ENCODE results near the gene AHI1.

The AHI1 gene

GRCh38 chr6:135497412-135498184 lies at the start of gene AHI1:
Gene AHI1, minus strand, starts transcription at chr6:135497740. Its CDS starts 5,503 bp downstream, at chr6:135492237.
- no peaks in the 10 kb centered on the region for H3K36me3 ChIP-seq (ENCODE audit: control insufficient read depth in 2 of 2, insufficient read depth in 2 of 2, low read length in 2 of 2)
- no peaks in the 10 kb centered on the region for H3K27me3 ChIP-seq (ENCODE audit: control insufficient read depth in 2 of 2, insufficient read depth in 2 of 2, low read length in 2 of 2)
- H3K4me1 ChIP-seq (ENCODE audit: control insufficient read depth in 2 of 2, insufficient read depth in 2 of 2, low read length in 2 of 2): peaks cover 3 to 6% of the 10 kb centered on the region in 2 donors
- peak within 1 kb of the TSS; percentile 92 to 98 for H3K9ac ChIP-seq (ENCODE audit: low read depth in 1 of 2, low read length in 2 of 2)
- no peaks in the 10 kb centered on the region for H3K9me3 ChIP-seq (ENCODE audit: control insufficient read depth in 2 of 2, low read length in 2 of 2)
- peak within 1 kb of the TSS; percentile 78 to 97 for H3K4me3 ChIP-seq (ENCODE audit: low read length in 2 of 2)
- H3K27ac ChIP-seq (ENCODE audit: low read depth in 2 of 2, low read length in 2 of 2): peak within 1 kb of the TSS; percentile 92 to 96

GRCh38 chr6:135546680-135547418 lies 49.3 kb upstream of the AHI1 start:
- no peaks in the 10 kb centered on the region for H3K27me3 ChIP-seq (ENCODE audit: control insufficient read depth in 2 of 2, insufficient read depth in 2 of 2, low read length in 2 of 2)
- H3K9ac ChIP-seq (ENCODE audit: low read depth in 1 of 2, low read length in 2 of 2): no peak overlapping the region
- no peak overlapping the region for H3K4me3 ChIP-seq (ENCODE audit: low read length in 2 of 2)
- no peaks in the 10 kb centered on the region for H3K36me3 ChIP-seq (ENCODE audit: control insufficient read depth in 2 of 2, insufficient read depth in 2 of 2, low read length in 2 of 2)
- H3K9me3 ChIP-seq (ENCODE audit: control insufficient read depth in 2 of 2, low read length in 2 of 2): no peaks in the 10 kb centered on the region
- no peaks in the 10 kb centered on the region for H3K4me1 ChIP-seq (ENCODE audit: control insufficient read depth in 2 of 2, insufficient read depth in 2 of 2, low read length in 2 of 2)
- no peak overlapping the region for H3K27ac ChIP-seq (ENCODE audit: low read depth in 2 of 2, low read length in 2 of 2)

GRCh38 chr6:135546206-135546605 lies 48.7 kb upstream of the AHI1 start:
- Histone ChIP-seq H3K27me3 (ENCODE audit: control insufficient read depth in 2 of 2, insufficient read depth in 2 of 2, low read length in 2 of 2) (no peaks in the 10 kb centered on the region), H3K36me3 (ENCODE audit: control insufficient read depth in 2 of 2, insufficient read depth in 2 of 2, low read length in 2 of 2) (no peaks in the 10 kb centered on the region), H3K9ac (ENCODE audit: low read depth in 1 of 2, low read length in 2 of 2) (no peak overlapping the region), H3K4me1 (ENCODE audit: control insufficient read depth in 2 of 2, insufficient read depth in 2 of 2, low read length in 2 of 2) (no peaks in the 10 kb centered on the region), H3K27ac (ENCODE audit: low read depth in 2 of 2, low read length in 2 of 2) (no peak overlapping the region), H3K4me3 (ENCODE audit: low read length in 2 of 2) (no peak overlapping the region), H3K9me3 (ENCODE audit: control insufficient read depth in 2 of 2, low read length in 2 of 2) (no peaks in the 10 kb centered on the region)

DNA sequence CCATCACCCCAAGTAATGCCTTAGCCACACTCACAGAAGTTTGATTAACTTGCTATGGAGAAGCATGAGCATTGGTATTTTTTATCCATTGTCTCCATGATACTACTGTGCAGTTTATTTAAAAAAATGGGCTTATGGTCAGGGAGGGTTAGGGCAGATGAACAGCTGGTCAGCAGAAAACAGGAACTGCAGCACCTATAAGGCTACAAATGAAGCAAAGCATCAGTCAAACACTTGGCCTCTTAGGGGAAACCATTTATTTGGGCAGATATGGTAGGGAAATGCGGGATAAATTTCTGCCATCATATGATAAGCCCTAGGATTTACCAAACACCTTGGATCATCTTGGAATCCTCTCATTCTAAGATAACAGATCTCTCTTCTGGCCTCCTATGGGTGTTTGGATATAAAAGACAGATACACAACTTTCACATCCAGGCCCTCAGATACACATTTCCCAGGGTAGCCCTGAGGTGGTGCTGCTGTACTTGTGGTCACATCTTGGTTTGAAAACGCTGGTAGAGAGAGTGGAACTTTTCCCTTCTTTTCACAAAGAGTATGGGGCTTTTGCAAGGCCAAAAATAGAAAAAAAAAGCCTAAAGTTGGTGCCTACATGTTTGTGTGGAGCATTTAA lies 42.8 kb upstream of the AHI1 start:
- Histone ChIP-seq H3K27ac (ENCODE audit: low read depth in 2 of 2, low read length in 2 of 2) (no peak overlapping the region), H3K9me3 (ENCODE audit: control insufficient read depth in 2 of 2, low read length in 2 of 2) (no peaks in the 10 kb centered on the region), H3K36me3 (ENCODE audit: control insufficient read depth in 2 of 2, insufficient read depth in 2 of 2, low read length in 2 of 2) (no peaks in the 10 kb centered on the region), H3K27me3 (ENCODE audit: control insufficient read depth in 2 of 2, insufficient read depth in 2 of 2, low read length in 2 of 2) (no peaks in the 10 kb centered on the region), H3K4me3 (ENCODE audit: low read length in 2 of 2) (no peak overlapping the region), H3K9ac (ENCODE audit: low read depth in 1 of 2, low read length in 2 of 2) (no peak overlapping the region), H3K4me1 (ENCODE audit: control insufficient read depth in 2 of 2, insufficient read depth in 2 of 2, low read length in 2 of 2) (no peaks in the 10 kb centered on the region)

DNA sequence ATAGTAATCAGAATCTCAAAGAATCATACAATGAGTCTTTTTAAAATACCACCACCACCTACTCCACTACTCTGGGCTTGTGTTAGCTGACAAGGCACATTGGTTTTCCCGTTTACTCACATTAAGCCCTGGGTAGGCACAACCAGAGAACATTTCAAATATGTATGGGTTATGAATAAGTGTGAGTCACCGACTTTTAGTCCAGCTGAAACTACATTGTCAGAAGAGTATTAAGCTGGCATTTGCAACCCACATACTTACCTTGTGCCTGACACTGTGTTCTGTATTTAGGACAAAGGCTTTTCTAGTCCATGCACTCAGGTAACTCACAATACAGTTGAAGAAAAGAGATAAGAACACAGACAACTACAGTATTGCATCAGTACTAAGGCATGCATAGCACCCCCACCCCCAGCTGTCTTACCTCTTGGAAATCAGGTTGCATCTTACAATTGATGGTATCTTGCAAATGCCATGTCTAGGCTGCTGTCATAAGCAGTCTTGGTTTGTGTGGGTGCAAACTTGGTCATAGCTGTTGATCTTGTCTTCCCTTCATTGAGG lies 40.3 kb upstream of the AHI1 start:
- H3K27ac ChIP-seq (ENCODE audit: low read depth in 2 of 2, low read length in 2 of 2): no peak overlapping the region
- H3K27me3 ChIP-seq (ENCODE audit: control insufficient read depth in 2 of 2, insufficient read depth in 2 of 2, low read length in 2 of 2): no peaks in the 10 kb centered on the region
- no peak overlapping the region for H3K4me3 ChIP-seq (ENCODE audit: low read length in 2 of 2)
- no peaks in the 10 kb centered on the region for H3K4me1 ChIP-seq (ENCODE audit: control insufficient read depth in 2 of 2, insufficient read depth in 2 of 2, low read length in 2 of 2)
- H3K9me3 ChIP-seq (ENCODE audit: control insufficient read depth in 2 of 2, low read length in 2 of 2): no peaks in the 10 kb centered on the region
- H3K36me3 ChIP-seq (ENCODE audit: control insufficient read depth in 2 of 2, insufficient read depth in 2 of 2, low read length in 2 of 2): no peaks in the 10 kb centered on the region
- H3K9ac ChIP-seq (ENCODE audit: low read depth in 1 of 2, low read length in 2 of 2): no peak overlapping the region

GRCh38 chr6:135535989-135536414 lies 38.5 kb upstream of the AHI1 start:
- Histone ChIP-seq H3K4me1 (ENCODE audit: control insufficient read depth in 2 of 2, insufficient read depth in 2 of 2, low read length in 2 of 2) (no peaks in the 10 kb centered on the region), H3K27ac (ENCODE audit: low read depth in 2 of 2, low read length in 2 of 2) (no peak overlapping the region), H3K9ac (ENCODE audit: low read depth in 1 of 2, low read length in 2 of 2) (no peak overlapping the region)

GRCh38 chr6:135534773-135535380 lies 37.3 kb upstream of the AHI1 start:
- no peaks in the 10 kb centered on the region for H3K36me3 ChIP-seq (ENCODE audit: control insufficient read depth in 2 of 2, insufficient read depth in 2 of 2, low read length in 2 of 2)
- H3K9ac ChIP-seq (ENCODE audit: low read depth in 1 of 2, low read length in 2 of 2): no peak overlapping the region
- no peak overlapping the region for H3K27ac ChIP-seq (ENCODE audit: low read depth in 2 of 2, low read length in 2 of 2)
- no peaks in the 10 kb centered on the region for H3K4me1 ChIP-seq (ENCODE audit: control insufficient read depth in 2 of 2, insufficient read depth in 2 of 2, low read length in 2 of 2)
- no peaks in the 10 kb centered on the region for H3K27me3 ChIP-seq (ENCODE audit: control insufficient read depth in 2 of 2, insufficient read depth in 2 of 2, low read length in 2 of 2)
- no peak overlapping the region for H3K4me3 ChIP-seq (ENCODE audit: low read length in 2 of 2)
- no peaks in the 10 kb centered on the region for H3K9me3 ChIP-seq (ENCODE audit: control insufficient read depth in 2 of 2, low read length in 2 of 2)

More at GRCh38 chr6:135535989-135536414, 38.5 kb upstream of the AHI1 start:
- Histone ChIP-seq H3K4me3 (ENCODE audit: low read length in 2 of 2) (no peak overlapping the region), H3K36me3 (ENCODE audit: control insufficient read depth in 2 of 2, insufficient read depth in 2 of 2, low read length in 2 of 2) (no peaks in the 10 kb centered on the region), H3K27me3 (ENCODE audit: control insufficient read depth in 2 of 2, insufficient read depth in 2 of 2, low read length in 2 of 2) (no peaks in the 10 kb centered on the region), H3K9me3 (ENCODE audit: control insufficient read depth in 2 of 2, low read length in 2 of 2) (no peaks in the 10 kb centered on the region)

GRCh38 chr6:135532559-135532958 lies 35.0 kb upstream of the AHI1 start:
- no peaks in the 10 kb centered on the region for H3K27me3 ChIP-seq (ENCODE audit: control insufficient read depth in 2 of 2, insufficient read depth in 2 of 2, low read length in 2 of 2)
- H3K9ac ChIP-seq (ENCODE audit: low read depth in 1 of 2, low read length in 2 of 2): no peak overlapping the region
- no peaks in the 10 kb centered on the region for H3K9me3 ChIP-seq (ENCODE audit: control insufficient read depth in 2 of 2, low read length in 2 of 2)
- H3K27ac ChIP-seq (ENCODE audit: low read depth in 2 of 2, low read length in 2 of 2): no peak overlapping the region
- no peak overlapping the region for H3K4me3 ChIP-seq (ENCODE audit: low read length in 2 of 2)
- no peaks in the 10 kb centered on the region for H3K36me3 ChIP-seq (ENCODE audit: control insufficient read depth in 2 of 2, insufficient read depth in 2 of 2, low read length in 2 of 2)
- H3K4me1 ChIP-seq (ENCODE audit: control insufficient read depth in 2 of 2, insufficient read depth in 2 of 2, low read length in 2 of 2): no peaks in the 10 kb centered on the region

- Histone ChIP-seq H3K27me3 (ENCODE audit: control insufficient read depth in 2 of 2, insufficient read depth in 2 of 2, low read length in 2 of 2) (no peaks in the 10 kb centered on the region), H3K9ac (ENCODE audit: low read depth in 1 of 2, low read length in 2 of 2) (no peak overlapping the region), H3K9me3 (ENCODE audit: control insufficient read depth in 2 of 2, low read length in 2 of 2) (no peaks in the 10 kb centered on the region), H3K4me3 (ENCODE audit: low read length in 2 of 2) (no peak overlapping the region), H3K4me1 (ENCODE audit: control insufficient read depth in 2 of 2, insufficient read depth in 2 of 2, low read length in 2 of 2) (no peaks in the 10 kb centered on the region), H3K36me3 (ENCODE audit: control insufficient read depth in 2 of 2, insufficient read depth in 2 of 2, low read length in 2 of 2) (no peaks in the 10 kb centered on the region), H3K27ac (ENCODE audit: low read depth in 2 of 2, low read length in 2 of 2) (no peak overlapping the region)
Measured at GRCh38 chr6:135531954-135532490, 34.5 kb upstream of the AHI1 start.
